Lower leg skin (tissue), 4 donors: Measurements from ENCODE around the gene ACR. TPM values are rescaled to one million over a fixed set of nuclear protein-coding genes. Genes with fewer than 3 reads are reported as not detected.
A peak's percentile ranks its signal among the peaks of the same experiment; 100 is the strongest.

Experiments used
- DNase-seq, 2 donors: peaks; one replicate each; pipeline ENCODE4 v3.0.0-alpha.2; 2019; ENCODE audit warnings: low spot score in 2 of 2
- H3K4me3 ChIP-seq: fragments of 200-600 bp; sonication (generic); 2 replicates; pipeline ENCODE4 v1.5.1; 2017; ENCODE audit warnings: mild to moderate bottlenecking, low read depth; ENCODE audit not compliant: poor library complexity, severe bottlenecking
- POLR2A ChIP-seq, 2 donors: fragments of 450-650 bp; IDR thresholded peaks; one replicate each; pipeline ENCODE4 v1.6.1; 2016 to 2017; ENCODE audit warnings: antibody characterized with exemption in 2 of 2, mild to moderate bottlenecking in 1 of 2, moderate library complexity in 1 of 2
- WGBS, 2 donors: methylation state at CpG; one replicate each; pipeline ENCODE4 v1.1.5; 2018; 5-methylcytosine and 5-hydroxymethylcytosine counted together
- intact Hi-C: fragments of 100-400 bp; cut with DNase I; formaldehyde crosslinking; loops from one replicate; pipeline ENCODE4 v1.15.0; 2023; ENCODE audit warnings: low total_unique reads
- total RNA-seq, 4 donors: library from RNA; depleted of rRNA; stranded (reverse); fragments of >200 nt; gene quantifications; one replicate each; pipeline ENCODE4 v1.1.0, GENCODE V29; 2016
- TF ChIP-seq, protein P1 (sequence below), 3 donors: fragments of 450-650 bp; IDR thresholded peaks; one replicate each; pipeline ENCODE4 v1.5.1; 2016; ENCODE audit warnings: antibody characterized with exemption in 3 of 3, mild to moderate bottlenecking in 3 of 3, moderate library complexity in 2 of 3

The ACR gene
- total RNA-seq, 4 donors from 2014 or later = 0.65 to 0.97 TPM; not detected in 2

DNA sequence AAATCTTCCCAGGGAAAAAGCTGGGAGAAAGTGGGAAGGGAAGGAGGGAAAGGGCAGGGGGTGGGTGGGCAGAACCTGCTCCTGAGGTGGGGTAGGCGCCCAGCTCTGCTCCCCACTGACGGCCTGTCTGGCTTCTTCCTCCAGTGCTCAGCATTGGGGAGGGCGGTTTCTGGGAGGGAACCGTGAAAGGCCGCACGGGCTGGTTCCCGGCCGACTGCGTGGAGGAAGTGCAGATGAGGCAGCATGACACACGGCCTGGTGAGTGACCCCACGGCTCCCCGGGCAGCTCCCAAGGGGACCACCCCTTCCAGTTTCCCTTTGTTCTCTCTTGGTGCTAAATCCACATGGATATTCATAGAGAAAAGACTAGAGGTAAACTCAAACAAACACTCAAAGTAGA lies 39.5 kb upstream of the ACR start:
- WGBS, 2 donors = 69 to 77% methylated on average over 12 of the region's 12 CpGs
- intact Hi-C loops = no loop called here
- no peak overlapping the region for H3K4me3 ChIP-seq
- no peak for TF ChIP-seq POLR2A (IDR thresholded peaks at IDR 0.05)
- TF ChIP-seq, protein P1, sequence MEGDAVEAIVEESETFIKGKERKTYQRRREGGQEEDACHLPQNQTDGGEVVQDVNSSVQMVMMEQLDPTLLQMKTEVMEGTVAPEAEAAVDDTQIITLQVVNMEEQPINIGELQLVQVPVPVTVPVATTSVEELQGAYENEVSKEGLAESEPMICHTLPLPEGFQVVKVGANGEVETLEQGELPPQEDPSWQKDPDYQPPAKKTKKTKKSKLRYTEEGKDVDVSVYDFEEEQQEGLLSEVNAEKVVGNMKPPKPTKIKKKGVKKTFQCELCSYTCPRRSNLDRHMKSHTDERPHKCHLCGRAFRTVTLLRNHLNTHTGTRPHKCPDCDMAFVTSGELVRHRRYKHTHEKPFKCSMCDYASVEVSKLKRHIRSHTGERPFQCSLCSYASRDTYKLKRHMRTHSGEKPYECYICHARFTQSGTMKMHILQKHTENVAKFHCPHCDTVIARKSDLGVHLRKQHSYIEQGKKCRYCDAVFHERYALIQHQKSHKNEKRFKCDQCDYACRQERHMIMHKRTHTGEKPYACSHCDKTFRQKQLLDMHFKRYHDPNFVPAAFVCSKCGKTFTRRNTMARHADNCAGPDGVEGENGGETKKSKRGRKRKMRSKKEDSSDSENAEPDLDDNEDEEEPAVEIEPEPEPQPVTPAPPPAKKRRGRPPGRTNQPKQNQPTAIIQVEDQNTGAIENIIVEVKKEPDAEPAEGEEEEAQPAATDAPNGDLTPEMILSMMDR (IDR thresholded peaks at IDR 0.05) = no peak
- DNase-seq = peak in 1 of 2 donors; percentile 78

GRCh38 chr22:50699001-50699755 lies 38.8 kb upstream of the ACR start:
- H3K4me3 ChIP-seq = no peak overlapping the region
- intact Hi-C loops = no loop called here
- 88 to 93% methylated on average over 14 to 15 of the region's 15 CpGs for WGBS, 2 donors
- peak in 1 of 2 donors; percentile 82 for DNase-seq
- TF ChIP-seq POLR2A (IDR thresholded peaks at IDR 0.05) = no peak
- TF ChIP-seq, protein P1 (IDR thresholded peaks at IDR 0.05) = no peak

DNA sequence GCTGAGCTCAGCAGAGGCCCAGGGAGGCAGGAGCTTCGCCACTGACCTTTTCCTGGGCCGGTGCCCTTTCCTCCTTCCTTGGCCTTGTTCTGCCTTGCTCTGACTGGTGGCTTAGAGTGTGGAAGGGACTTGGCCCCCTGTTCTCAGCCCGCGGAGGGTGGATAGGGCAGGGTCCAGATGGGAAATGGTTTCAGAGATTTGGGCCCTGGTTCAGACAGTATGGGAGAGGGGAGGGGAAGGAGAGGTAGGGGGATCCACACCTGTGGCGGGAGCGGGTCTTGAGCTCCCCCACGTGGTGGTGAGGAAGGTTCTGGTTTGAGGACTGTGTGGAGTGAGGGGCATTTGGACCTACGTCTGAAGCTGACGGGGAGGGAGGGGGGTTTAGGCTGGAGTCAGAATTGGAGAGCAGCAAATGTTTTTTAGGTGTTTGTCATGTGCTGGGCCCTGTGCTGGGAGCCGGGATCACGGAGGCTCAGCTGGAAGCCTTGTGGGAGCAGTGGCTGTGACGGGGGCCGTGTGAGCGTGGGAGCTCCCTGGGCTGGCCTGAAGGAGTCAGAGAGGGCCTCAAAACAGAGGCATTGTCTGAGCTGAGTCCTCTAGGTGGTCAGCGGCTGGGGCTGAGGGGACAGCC lies 38.1 kb upstream of the ACR start:
- DNase-seq = peak in 1 of 2 donors; percentile 84
- TF ChIP-seq, protein P1 (IDR thresholded peaks at IDR 0.05) = no peak
- no peak for TF ChIP-seq POLR2A (IDR thresholded peaks at IDR 0.05)
- intact Hi-C loops = no loop called here
- WGBS, 2 donors = 81 to 86% methylated on average over 14 to 15 of the region's 15 CpGs
- no peak overlapping the region for H3K4me3 ChIP-seq

DNA sequence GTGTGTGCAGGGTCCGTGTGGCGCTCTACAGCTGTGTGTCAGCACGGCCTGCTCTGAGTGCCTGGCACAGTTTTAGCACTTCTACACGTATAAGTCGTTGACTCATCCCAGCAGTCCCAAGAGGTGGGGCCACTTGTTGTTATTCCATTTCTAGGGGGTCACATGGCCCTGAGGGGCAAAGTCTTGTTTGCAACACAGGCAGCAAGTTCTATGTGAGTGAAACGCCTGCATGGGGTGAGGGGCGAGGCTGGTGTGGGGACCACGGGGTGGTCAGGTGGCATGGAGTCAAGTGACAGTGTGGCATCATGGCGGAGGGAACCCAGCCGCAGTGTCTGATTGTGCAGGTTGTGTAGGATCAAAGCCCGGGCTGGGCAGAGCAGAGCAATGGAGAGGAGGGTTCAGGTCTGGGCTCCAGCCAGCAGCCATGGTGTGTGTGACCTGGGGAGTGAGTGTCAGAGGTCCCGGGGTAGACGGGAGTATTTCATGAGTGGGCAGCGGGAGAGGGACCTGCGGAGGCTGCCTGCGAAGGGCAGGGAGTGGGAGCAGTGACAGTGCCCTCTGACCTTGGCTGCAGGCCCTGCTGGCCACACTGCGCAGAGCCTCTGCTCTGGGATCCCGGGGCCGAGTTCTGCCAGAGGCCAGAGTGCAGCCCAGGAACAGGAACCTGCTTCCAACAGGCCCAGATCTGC lies 37.5 kb upstream of the ACR start:
- WGBS, 2 donors = 81 to 82% methylated on average over 19 of the region's 19 CpGs
- TF ChIP-seq, protein P1 (IDR thresholded peaks at IDR 0.05) = no peak
- no peak for TF ChIP-seq POLR2A (IDR thresholded peaks at IDR 0.05)
- DNase-seq = peak in 1 of 2 donors; percentile 85
- no peak overlapping the region for H3K4me3 ChIP-seq
- intact Hi-C loops = no loop called here

- intact Hi-C loops = no loop called here
- DNase-seq = peak in 1 of 2 donors; percentile 83
- WGBS, 2 donors = 55 to 83% methylated on average over 7 of the region's 7 CpGs
- no peak overlapping the region for H3K4me3 ChIP-seq
- TF ChIP-seq, protein P1 (IDR thresholded peaks at IDR 0.05) = no peak
Observed at GRCh38 chr22:50701076-50701419, 37.0 kb upstream of the ACR start.
